LNCaP clone FGC (cell line): Measurements from ENCODE around the gene PIKFYVE.
"Not testable (repeated sequence)": the region's sequence is repeated elsewhere in the genome, so short reads cannot be mapped to it uniquely, and the experiment has no call there.

Experiments
- DNase-seq: peaks from one replicate; pipeline ENCODE4 v3.0.0-alpha.2; 2011; ENCODE audit warnings: low read depth
- H3K4me3 ChIP-seq: 2 replicates; pipeline ENCODE4 v1.5.1; 2011; ENCODE audit warnings: mild to moderate bottlenecking, low read depth, low read length, control low read depth
- TF ChIP-seq, protein P1 (sequence below): IDR thresholded peaks from 2 replicates; pipeline ENCODE4 v1.5.1; 2012; ENCODE audit warnings: mild to moderate bottlenecking; ENCODE audit not compliant: control insufficient read depth, insufficient read depth; ENCODE audit errors: extremely low read depth

PIKFYVE gene

DNA sequence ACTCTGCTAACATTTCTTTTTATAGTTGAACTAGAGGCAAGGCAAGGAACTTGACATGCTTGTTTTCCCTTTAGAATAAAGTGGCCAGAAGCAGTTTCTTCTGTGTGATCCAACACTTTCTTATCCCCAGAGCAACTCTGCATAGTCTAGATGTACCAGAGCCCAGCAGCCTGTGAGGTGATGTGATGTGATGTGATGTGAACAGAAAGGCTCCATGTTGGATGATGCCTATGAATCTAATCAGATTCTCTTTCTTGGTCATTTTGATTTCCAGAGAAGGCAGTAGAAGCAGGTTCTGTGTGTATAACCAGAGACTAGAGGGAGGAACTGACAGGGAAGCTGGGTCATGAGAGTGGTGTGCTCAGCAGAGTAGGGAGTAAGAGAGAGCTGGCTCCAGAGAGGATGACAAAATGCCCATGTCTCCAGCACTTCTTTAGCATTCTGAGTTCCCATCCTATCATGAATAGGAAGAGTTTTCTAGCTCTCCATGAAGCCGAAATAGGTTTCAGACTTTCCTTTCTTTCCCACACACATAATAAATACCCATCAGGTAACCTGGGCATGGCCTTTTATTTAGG, 109.5 kb downstream of the PIKFYVE start:
- no peak for DNase-seq
- TF ChIP-seq, protein P1, sequence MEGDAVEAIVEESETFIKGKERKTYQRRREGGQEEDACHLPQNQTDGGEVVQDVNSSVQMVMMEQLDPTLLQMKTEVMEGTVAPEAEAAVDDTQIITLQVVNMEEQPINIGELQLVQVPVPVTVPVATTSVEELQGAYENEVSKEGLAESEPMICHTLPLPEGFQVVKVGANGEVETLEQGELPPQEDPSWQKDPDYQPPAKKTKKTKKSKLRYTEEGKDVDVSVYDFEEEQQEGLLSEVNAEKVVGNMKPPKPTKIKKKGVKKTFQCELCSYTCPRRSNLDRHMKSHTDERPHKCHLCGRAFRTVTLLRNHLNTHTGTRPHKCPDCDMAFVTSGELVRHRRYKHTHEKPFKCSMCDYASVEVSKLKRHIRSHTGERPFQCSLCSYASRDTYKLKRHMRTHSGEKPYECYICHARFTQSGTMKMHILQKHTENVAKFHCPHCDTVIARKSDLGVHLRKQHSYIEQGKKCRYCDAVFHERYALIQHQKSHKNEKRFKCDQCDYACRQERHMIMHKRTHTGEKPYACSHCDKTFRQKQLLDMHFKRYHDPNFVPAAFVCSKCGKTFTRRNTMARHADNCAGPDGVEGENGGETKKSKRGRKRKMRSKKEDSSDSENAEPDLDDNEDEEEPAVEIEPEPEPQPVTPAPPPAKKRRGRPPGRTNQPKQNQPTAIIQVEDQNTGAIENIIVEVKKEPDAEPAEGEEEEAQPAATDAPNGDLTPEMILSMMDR, result no peak
- H3K4me3 ChIP-seq, result no peak overlapping the region

DNA sequence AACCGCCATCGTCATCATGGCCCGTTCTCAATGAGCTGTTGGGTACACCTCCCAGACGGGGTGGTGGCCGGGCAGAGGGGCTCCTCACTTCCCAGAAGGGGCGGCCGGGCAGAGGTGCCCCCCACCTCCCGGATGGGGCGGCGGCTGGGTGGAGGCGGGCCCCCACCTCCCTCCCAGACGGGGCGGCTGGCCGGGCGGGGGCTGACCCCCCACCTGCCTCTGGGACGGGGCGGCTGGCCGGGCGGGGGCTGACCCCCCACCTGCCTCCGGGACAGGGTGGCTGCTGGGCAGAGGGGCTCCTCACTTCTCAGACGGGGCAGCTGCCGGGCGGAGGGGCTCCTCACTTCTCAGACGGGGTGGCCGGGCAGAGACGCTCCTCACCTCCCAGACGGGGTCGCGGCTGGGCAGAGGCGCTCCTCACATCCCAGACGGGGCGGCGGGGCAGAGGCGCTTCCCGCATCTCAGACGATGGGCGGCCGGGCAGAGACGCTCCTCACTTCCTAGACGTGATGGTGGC, 111.3 kb downstream of the PIKFYVE start:
- DNase-seq, H3K4me3 ChIP-seq: not testable (repeated sequence)

GRCh38 chr2:208379192-208379591, 113.1 kb downstream of the PIKFYVE start:
- no peak for DNase-seq
- TF ChIP-seq, protein P1, result no peak
- no peak overlapping the region for H3K4me3 ChIP-seq

GRCh38 chr2:208384637-208385036, 118.6 kb downstream of the PIKFYVE start:
- DNase-seq, result no peak
- H3K4me3 ChIP-seq, result no peak overlapping the region
- TF ChIP-seq, protein P1, result no peak

DNA sequence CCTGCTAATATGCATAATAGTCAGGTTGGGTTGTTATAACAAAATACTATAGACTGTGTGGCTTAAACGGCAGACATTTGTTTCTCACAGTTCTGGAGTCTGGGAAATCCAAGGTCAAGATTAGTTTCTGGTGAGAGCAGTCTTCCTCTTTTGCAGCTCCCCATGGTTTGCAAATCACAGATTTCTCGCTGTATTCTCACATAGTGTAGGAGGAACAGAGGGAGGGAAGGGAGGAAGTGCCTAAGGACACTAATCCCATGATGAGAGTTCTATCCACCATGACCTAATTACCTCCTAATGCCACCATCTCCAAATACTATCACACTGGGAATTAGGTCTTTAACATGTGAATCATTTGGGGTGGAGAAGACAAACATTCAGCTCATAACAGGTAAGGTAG, 120.5 kb downstream of the PIKFYVE start:
- H3K4me3 ChIP-seq, result no peak overlapping the region
- TF ChIP-seq, protein P1, result no peak

DNA sequence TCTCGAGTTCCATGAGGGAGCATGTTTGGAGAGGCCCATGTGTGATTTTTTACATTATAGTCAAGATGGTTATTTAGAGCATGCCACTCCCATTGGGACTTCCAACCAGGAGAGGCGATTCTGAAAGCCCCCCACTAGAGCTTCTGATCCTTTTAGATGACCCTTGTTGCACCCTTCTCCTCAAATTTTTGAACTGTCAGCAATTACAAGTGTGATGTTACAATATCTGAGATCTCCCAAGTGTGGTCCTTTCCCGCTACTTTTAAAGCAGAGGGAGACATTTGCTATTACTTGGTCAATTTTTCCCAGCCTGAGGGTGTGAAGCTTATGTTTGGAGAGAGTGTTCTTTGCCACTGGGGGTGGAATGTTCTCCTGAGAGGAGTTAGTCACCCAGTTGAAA, 123.9 kb downstream of the PIKFYVE start:
- no peak overlapping the region for H3K4me3 ChIP-seq
- DNase-seq, result no peak
- TF ChIP-seq, protein P1, result no peak

More for the DNA sequence above, 120.5 kb downstream of the PIKFYVE start:
- no peak for DNase-seq

DNA sequence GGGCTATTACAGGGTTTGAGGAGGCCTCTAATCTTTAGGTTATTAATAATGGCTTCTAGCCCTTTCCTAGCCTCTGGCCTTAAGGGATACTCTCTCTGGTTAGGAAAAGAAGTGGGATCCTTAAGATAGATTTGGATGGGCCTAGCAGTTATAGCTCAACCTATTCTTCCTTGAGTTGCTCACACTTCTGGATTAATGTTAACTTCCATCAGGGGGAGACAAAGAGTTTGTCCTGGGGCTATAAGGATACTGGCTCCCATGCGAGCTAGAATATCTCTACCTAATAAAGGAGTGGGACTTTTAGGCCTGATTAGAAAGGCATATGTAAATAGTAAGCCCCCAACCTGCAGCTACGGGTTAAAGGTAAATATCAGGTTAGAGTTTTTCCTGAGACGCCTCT, 126.2 kb downstream of the PIKFYVE start:
- DNase-seq, result no peak
- no peak overlapping the region for H3K4me3 ChIP-seq
- TF ChIP-seq, protein P1, result no peak

GRCh38 chr2:208396796-208397195, 130.7 kb downstream of the PIKFYVE start:
- not testable (repeated sequence) for H3K4me3 ChIP-seq, DNase-seq
